ENCODE measurements around the gene REC8. TPM values are rescaled to one million over a fixed set of nuclear protein-coding genes. Genes with fewer than 3 reads are reported as not detected.
A peak's percentile ranks its signal among the peaks of the same experiment; 100 is the strongest.

Gene REC8
- total RNA-seq, 1 experiment from 2014 or later, result 7.6 TPM

DNA sequence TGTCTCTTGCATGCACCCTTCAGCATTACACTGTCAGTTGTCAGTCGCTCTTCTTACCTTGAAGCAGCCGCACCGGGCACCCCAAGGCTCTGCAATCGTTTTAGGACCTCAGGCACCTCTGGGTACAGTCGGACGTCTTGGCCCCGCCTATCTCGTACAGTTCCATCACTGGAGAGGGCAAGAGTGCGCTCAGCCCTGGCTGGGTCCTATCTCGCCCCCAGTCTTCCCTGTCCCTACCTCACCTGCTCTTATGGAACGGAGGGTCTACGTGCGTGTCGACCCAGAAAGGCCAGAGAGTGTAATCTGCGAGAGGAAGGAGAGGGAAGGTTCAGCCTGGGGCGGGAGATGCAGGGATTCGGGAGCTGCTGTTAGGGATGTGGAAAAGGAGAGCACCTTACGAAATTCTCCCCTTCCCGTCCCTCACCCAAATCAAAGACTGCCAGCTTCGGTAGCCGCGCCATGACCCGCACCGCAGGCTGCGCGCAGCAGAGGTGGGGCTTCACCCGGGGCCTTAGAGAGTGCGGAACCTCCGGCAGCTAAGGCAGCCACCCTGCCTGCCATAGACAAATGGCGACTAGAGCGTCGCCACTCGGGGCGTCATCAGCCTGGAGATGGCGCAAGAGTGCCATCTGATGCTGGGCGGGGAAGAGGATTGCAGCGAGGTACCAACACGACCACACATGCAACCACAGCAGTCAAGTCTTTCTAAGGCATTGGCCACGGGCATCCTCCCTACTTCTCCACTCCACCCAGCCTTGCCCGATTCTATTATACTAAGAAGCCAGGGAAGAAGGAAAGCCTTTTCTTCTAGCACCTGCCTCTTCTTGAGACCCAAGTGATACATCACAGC lies 43.8 kb downstream of the REC8 start, which contains the start of gene MDP1 (continued):
- TF ChIP-seq SP1 (IDR thresholded peaks at IDR 0.05; ENCODE audit: low read depth), result peak; percentile 47
- peak; percentile 75 for TF ChIP-seq POLR2A (IDR thresholded peaks at IDR 0.05; ENCODE audit: borderline replicate concordance, extremely low read depth, insufficient read depth, insufficient read length)
- TF ChIP-seq JUND (IDR thresholded peaks at IDR 0.05), result peak; percentile 37; the same call in 1 of the 2 replicates
- TF ChIP-seq EZH2phosphoT487 (IDR thresholded peaks at IDR 0.05; ENCODE audit: borderline replicate concordance), result no peak
- TF ChIP-seq CEBPB (IDR thresholded peaks at IDR 0.05; ENCODE audit: low read depth), result peak; percentile 88

DNA sequence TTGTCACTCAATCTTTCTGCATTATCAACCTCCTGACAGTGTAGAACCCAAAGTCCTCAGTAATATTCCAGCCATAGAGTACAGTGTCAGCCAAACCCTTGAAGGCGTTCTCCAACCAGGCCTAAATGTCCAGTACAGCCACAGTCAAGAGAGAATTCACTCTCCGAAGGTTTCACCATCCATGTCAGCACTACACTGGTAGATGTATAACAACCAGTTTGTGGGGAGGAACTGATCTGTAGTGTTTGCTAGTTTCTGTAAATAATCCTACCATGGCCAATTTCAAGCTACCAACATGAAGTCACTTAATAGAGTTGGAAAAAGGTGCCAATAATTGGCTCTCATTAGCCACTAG lies 44.4 kb downstream of the REC8 start:
- Histone ChIP-seq H3K4me1 (ENCODE audit: control insufficient read depth in 1 of 2, insufficient read depth in 2 of 2, low read length in 2 of 2) (peaks cover 22 to 29% of the 10 kb centered on the region in 2 experiments), H2AFZ (ENCODE audit: low read depth, low read length, poor library complexity, severe bottlenecking) (no peak overlapping the region), H3K4me2 (ENCODE audit: low read length) (peak overlapping the region; percentile 87), H3K9me2 (ENCODE audit: insufficient read depth) (no peaks in the 10 kb centered on the region), H3K9me3 (ENCODE audit: control insufficient read depth in 1 of 2, insufficient read depth in 1 of 2, low read depth in 1 of 2, low read length in 2 of 2) (no peaks in the 10 kb centered on the region), H3K27ac (ENCODE audit: low read depth, low read length) (peak overlapping the region; percentile 88), H3K79me2 (ENCODE audit: insufficient read depth, low read length) (peaks cover 34% of the 10 kb centered on the region), H4K20me1 (ENCODE audit: insufficient read depth) (no peaks in the 10 kb centered on the region), H3K4me3 (replicated peaks in 1 of 2; ENCODE audit: low read depth in 1 of 2, low read length in 2 of 2) (peak overlapping the region; percentile 87 to 97), H3K9ac (ENCODE audit: low read length) (peak overlapping the region; percentile 77), H3K36me3 (ENCODE audit: control insufficient read depth in 1 of 2, insufficient read depth in 2 of 2, low read length in 2 of 2) (peaks cover 0 to 2% of the 10 kb centered on the region in 2 experiments; a peak in 1 of 4 replicates), H3K27me3 (ENCODE audit: insufficient read depth, low read length) (no peaks in the 10 kb centered on the region)
- RAD21 ChIA-PET (ENCODE audit: low non-redundant PET in 1 of 2, low total read pairs in 2 of 2, uncharacterized antibody in 2 of 2, unreplicated experiment in 2 of 2), result no interaction called here
- no peak for TF ChIP-seq POLR2AphosphoS5 (IDR thresholded peaks at IDR 0.05; ENCODE audit: low read depth, low read length)
- no peak for TF ChIP-seq ATF3 (IDR thresholded peaks at IDR 0.05)
- TF ChIP-seq ZFX (IDR thresholded peaks at IDR 0.05), result no peak
- TF ChIP-seq MAX (IDR thresholded peaks at IDR 0.05), result no peak
- TF ChIP-seq RAD21 (IDR thresholded peaks at IDR 0.05; ENCODE audit: low read depth), result no peak
- TF ChIP-seq EZH2phosphoT487 (IDR thresholded peaks at IDR 0.05; ENCODE audit: borderline replicate concordance), result no peak
- TF ChIP-seq SRF (IDR thresholded peaks at IDR 0.05; ENCODE audit: low read depth), result no peak
- no peak for TF ChIP-seq EGR1 (IDR thresholded peaks at IDR 0.05; ENCODE audit: low read depth)
- no peak for TF ChIP-seq ELF1 (IDR thresholded peaks at IDR 0.05; ENCODE audit: borderline replicate concordance, low read depth)
- no peak for TF ChIP-seq CTCF (IDR thresholded peaks at IDR 0.05 in 2 of 3, conservative IDR thresholded peaks at IDR 0.05 in 1 of 3; ENCODE audit: borderline replicate concordance in 1 of 3, insufficient read depth in 1 of 3, low read depth in 2 of 3, low read length in 2 of 3)
- TF ChIP-seq CBX3 (IDR thresholded peaks at IDR 0.05; ENCODE audit: low read depth), result no peak
- TF ChIP-seq ZBTB33 (IDR thresholded peaks at IDR 0.05; ENCODE audit: extremely low read depth, insufficient replicate concordance, low read length), result no peak
- no peak for TF ChIP-seq SP1 (IDR thresholded peaks at IDR 0.05; ENCODE audit: low read depth)
- no peak for TF ChIP-seq SIN3A (IDR thresholded peaks at IDR 0.05; ENCODE audit: low read depth)
- no peak for TF ChIP-seq POLR2A (IDR thresholded peaks at IDR 0.05; ENCODE audit: borderline replicate concordance, extremely low read depth, insufficient read depth, insufficient read length)
- TF ChIP-seq ZNF274 (IDR thresholded peaks at IDR 0.05; ENCODE audit: low read depth, low read length), result no peak
- DNase-seq (ENCODE audit: low read depth, low spot score), result no peak
- intact Hi-C loops (cut with micrococcal nuclease), result loop anchor here (1.0 to 10.0 kb wide), 3 partner anchors 16 to 218 kb away; partner anchors contain the start of genes GMPR2 and NEDD8
- CTCF ChIA-PET, result interaction anchor here (0.9 to 1.5 kb wide), 5 partner anchors 12 to 83 kb away, joined by 3 to 10 read pairs (median 4); partner anchors contain the start of genes DHRS1, IRF9, NOP9 and RABGGTA
- no TSS peak for BruUV-seq (replicated peaks)
- POLR2A ChIA-PET, result interaction anchor here (1.1 to 1.2 kb wide), 2 partner anchors 12 to 26 kb away, joined by 3 to 6 read pairs; partner anchors contain the start of gene TINF2
- ATAC-seq, result no peak

Data from HCT116 (cell line).